DND-41 (cell line): Measurements from ENCODE around the gene BRAF.

Source experiments
- ATAC-seq: fragments of 200-7000 bp; cut with Tn5 transposase; 3 replicates; pipeline ENCODE4 v1.9.1; 2021; ENCODE audit warnings: low read depth; ENCODE audit not compliant: insufficient read depth
- DNase-seq: peaks from one replicate; pipeline ENCODE4 v3.0.0-alpha.2; 2020
- H2AFZ ChIP-seq: 2 replicates; pipeline ENCODE4 v1.6.0; 2012; ENCODE audit warnings: low read depth, low read length
- H3K27ac ChIP-seq: 2 replicates; pipeline ENCODE4 v1.5.1; 2012; ENCODE audit warnings: low read length, inconsistent platforms
- H3K27me3 ChIP-seq: fragments of 200-600 bp; sonication (generic); 2 replicates; pipeline ENCODE4 v1.6.0; 2012; ENCODE audit warnings: low read length, mild to moderate bottlenecking, inconsistent platforms; ENCODE audit not compliant: insufficient read depth, poor library complexity
- H3K36me3 ChIP-seq: 2 replicates; pipeline ENCODE4 v1.5.1; 2012; ENCODE audit warnings: low read length, inconsistent platforms; ENCODE audit not compliant: insufficient read depth
- H3K4me1 ChIP-seq: 2 replicates; pipeline ENCODE4 v1.5.1; 2012; ENCODE audit warnings: mild to moderate bottlenecking, low read length; ENCODE audit not compliant: insufficient read depth
- H3K4me2 ChIP-seq: 2 replicates; pipeline ENCODE4 v1.6.0; 2012; ENCODE audit warnings: mild to moderate bottlenecking, moderate library complexity, low read length, inconsistent platforms; ENCODE audit not compliant: insufficient read depth
- H3K4me3 ChIP-seq, 2 experiments: fragments of 200-600 bp in 1 of 2; shearing (Covaris generic) in 1 of 2; 2 replicates each; pipeline ENCODE4 v1.5.1; 2012 to 2016; ENCODE audit warnings: inconsistent platforms in 2 of 2, low read length in 2 of 2, mild to moderate bottlenecking in 2 of 2, low read depth in 1 of 2, moderate library complexity in 1 of 2
- H3K79me2 ChIP-seq: 2 replicates; pipeline ENCODE4 v1.6.0; 2012; ENCODE audit warnings: low read length, inconsistent platforms; ENCODE audit not compliant: insufficient read depth
- H3K9ac ChIP-seq: 2 replicates; pipeline ENCODE4 v1.6.0; 2012; ENCODE audit warnings: low read depth, mild to moderate bottlenecking, inconsistent platforms, low read length, moderate library complexity
- H3K9me3 ChIP-seq: 2 replicates; pipeline ENCODE4 v1.5.1; 2012; ENCODE audit warnings: low read length, moderate library complexity, mild to moderate bottlenecking, inconsistent platforms; ENCODE audit not compliant: insufficient read depth, severe bottlenecking
- H4K20me1 ChIP-seq: 2 replicates; pipeline ENCODE4 v1.6.0; 2012; ENCODE audit warnings: low read length; ENCODE audit not compliant: insufficient read depth
- EZH2 ChIP-seq: IDR thresholded peaks from 3 replicates; pipeline ENCODE4 v1.6.1; 2012; ENCODE audit warnings: borderline replicate concordance, low read depth, mild to moderate bottlenecking, moderate library complexity, low read length, inconsistent platforms; ENCODE audit not compliant: severe bottlenecking
- TF ChIP-seq, protein P1 (sequence below): IDR thresholded peaks from 2 replicates; pipeline ENCODE4 v1.5.1; 2012; ENCODE audit warnings: borderline replicate concordance, low read length, moderate library complexity, mild to moderate bottlenecking; ENCODE audit not compliant: poor library complexity, severe bottlenecking; ENCODE audit errors: extremely low read depth

Gene BRAF

DNA sequence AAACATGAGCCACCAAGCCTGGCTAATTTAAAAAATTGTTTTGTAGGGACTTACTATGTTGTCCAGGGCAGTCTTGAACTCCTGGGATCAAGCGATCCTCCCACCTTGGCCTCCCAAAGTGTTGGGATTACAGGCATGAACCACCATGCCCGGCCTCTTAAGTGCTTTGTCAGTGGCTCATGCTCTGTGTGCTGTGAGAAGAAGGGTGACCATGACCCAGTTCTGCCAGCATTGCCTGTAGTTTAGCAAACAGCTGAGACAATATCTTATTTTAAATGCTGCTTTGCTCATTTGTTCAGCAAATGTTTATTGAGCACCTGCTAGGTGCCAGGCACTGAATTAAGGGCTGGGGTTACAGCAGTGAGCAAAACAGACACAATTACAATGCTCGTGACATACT is 243.0 kb downstream of the BRAF start:
- Histone ChIP-seq H3K9ac (no peak overlapping the region), H3K4me1 (peaks cover 3% of the 10 kb centered on the region; the same call in 1 of the 2 replicates), H3K27me3 (no peaks in the 10 kb centered on the region), H3K36me3 (peaks cover 74% of the 10 kb centered on the region), H3K27ac (no peak overlapping the region), H3K79me2 (no peaks in the 10 kb centered on the region), H4K20me1 (peaks cover 8% of the 10 kb centered on the region; the same call in 1 of the 2 replicates), H3K4me3 (no peak overlapping the region), H2AFZ (no peak overlapping the region), H3K9me3 (no peaks in the 10 kb centered on the region), H3K4me2 (no peak overlapping the region)
- no peak for ATAC-seq
- DNase-seq: no peak
- TF ChIP-seq, protein P1, sequence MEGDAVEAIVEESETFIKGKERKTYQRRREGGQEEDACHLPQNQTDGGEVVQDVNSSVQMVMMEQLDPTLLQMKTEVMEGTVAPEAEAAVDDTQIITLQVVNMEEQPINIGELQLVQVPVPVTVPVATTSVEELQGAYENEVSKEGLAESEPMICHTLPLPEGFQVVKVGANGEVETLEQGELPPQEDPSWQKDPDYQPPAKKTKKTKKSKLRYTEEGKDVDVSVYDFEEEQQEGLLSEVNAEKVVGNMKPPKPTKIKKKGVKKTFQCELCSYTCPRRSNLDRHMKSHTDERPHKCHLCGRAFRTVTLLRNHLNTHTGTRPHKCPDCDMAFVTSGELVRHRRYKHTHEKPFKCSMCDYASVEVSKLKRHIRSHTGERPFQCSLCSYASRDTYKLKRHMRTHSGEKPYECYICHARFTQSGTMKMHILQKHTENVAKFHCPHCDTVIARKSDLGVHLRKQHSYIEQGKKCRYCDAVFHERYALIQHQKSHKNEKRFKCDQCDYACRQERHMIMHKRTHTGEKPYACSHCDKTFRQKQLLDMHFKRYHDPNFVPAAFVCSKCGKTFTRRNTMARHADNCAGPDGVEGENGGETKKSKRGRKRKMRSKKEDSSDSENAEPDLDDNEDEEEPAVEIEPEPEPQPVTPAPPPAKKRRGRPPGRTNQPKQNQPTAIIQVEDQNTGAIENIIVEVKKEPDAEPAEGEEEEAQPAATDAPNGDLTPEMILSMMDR: no peak
- TF ChIP-seq EZH2: no peak

DNA sequence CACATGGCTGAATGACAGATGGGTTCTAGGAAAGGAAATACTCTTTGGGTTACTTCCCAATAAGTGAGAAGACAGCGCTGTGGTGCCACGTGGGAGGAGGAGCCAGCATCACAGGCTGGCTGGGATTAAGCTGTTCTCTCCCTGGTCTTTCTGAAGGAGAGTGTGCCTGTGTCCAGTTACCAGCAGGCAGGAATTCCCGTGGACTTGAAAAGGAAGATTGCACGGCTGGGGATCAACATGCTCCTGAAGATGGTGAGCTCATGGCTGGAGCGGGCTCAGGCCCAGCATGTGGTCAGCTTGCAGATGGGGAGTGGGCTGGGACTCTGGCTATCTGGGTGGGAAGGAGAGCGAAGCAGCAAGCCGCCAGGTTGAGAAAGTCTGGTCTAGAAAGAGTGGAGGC is 243.8 kb downstream of the BRAF start:
- Histone ChIP-seq H2AFZ (no peak overlapping the region), H3K79me2 (no peaks in the 10 kb centered on the region), H3K9ac (no peak overlapping the region), H3K4me2 (no peak overlapping the region), H3K9me3 (no peaks in the 10 kb centered on the region), H4K20me1 (peaks cover 8% of the 10 kb centered on the region; the same call in 1 of the 2 replicates), H3K4me3 (no peak overlapping the region), H3K27me3 (no peaks in the 10 kb centered on the region), H3K4me1 (peaks cover 10% of the 10 kb centered on the region), H3K27ac (no peak overlapping the region), H3K36me3 (peaks cover 78% of the 10 kb centered on the region)
- ATAC-seq (no peak), DNase-seq (no peak)
- TF ChIP-seq, protein P1: no peak
- TF ChIP-seq EZH2: no peak

DNA sequence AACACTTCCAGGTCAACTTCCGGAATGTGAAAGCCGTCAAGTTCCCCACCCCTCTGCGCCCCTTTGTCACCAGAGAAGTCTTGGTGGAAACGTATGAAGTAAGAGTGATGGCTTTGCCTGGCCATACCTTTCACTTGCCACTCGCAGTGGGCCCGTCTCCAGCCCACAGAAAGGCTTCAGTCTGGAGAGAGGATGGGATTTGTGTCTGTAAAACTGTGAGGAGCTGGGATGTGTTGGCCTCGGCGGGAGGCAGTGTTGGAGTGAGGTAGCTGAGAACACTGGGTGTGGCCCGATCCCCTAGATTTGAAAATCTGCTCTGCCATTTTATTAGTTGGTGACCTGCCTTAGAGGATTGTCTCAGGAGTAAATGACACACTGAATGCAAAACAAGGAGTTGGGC is 245.5 kb downstream of the BRAF start:
- DNase-seq (no peak), ATAC-seq (no peak)
- TF ChIP-seq EZH2: no peak
- TF ChIP-seq, protein P1: no peak
- Histone ChIP-seq H3K27me3 (no peaks in the 10 kb centered on the region), H3K4me1 (peaks cover 27% of the 10 kb centered on the region), H3K4me3 (no peak overlapping the region), H4K20me1 (peaks cover 8% of the 10 kb centered on the region; the same call in 1 of the 2 replicates), H3K9ac (no peak overlapping the region), H3K36me3 (peaks cover 69% of the 10 kb centered on the region), H3K4me2 (no peak overlapping the region), H3K27ac (no peak overlapping the region), H3K9me3 (no peaks in the 10 kb centered on the region), H3K79me2 (peaks cover 6% of the 10 kb centered on the region), H2AFZ (no peak overlapping the region)

DNA sequence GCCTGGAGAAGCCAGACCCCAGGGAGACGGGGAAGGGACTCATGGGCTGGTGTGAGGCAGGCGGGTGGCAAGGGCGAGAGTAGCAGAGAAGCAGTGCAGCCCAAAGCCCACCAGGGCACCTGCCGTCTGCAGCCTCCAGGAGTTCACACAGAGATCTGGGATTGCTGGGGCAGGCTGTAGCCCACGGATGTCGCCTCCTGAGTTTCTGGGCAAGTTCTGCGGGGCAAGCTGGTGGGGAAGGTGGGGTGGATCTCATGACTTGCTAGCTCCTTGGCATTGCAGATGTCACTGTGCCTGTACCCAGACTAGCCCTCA is 246.0 kb downstream of the BRAF start:
- H2AFZ ChIP-seq: no peak overlapping the region
- H3K4me2 ChIP-seq: no peak overlapping the region
- H3K9me3 ChIP-seq: no peaks in the 10 kb centered on the region
- no peak for TF ChIP-seq EZH2
- TF ChIP-seq, protein P1: no peak
- no peak overlapping the region for H3K9ac ChIP-seq
- ATAC-seq (no peak), DNase-seq (no peak)
- peaks cover 65% of the 10 kb centered on the region for H3K36me3 ChIP-seq
- H3K27me3 ChIP-seq: no peaks in the 10 kb centered on the region
- H3K79me2 ChIP-seq: peaks cover 10% of the 10 kb centered on the region
- H3K4me3 ChIP-seq: no peak overlapping the region
- H3K4me1 ChIP-seq: peaks cover 31% of the 10 kb centered on the region
- H3K27ac ChIP-seq: no peak overlapping the region
- peaks cover 8% of the 10 kb centered on the region; the same call in 1 of the 2 replicates for H4K20me1 ChIP-seq
